Tibial nerve (tissue), 3 donors: ENCODE results near the gene HDDC3.

Source experiments
- POLR2A ChIP-seq, 2 donors: fragments of 450-650 bp; IDR thresholded peaks; one replicate each; pipeline ENCODE4 v1.6.1; 2017; ENCODE audit warnings: antibody characterized with exemption in 2 of 2, mild to moderate bottlenecking in 2 of 2, moderate library complexity in 2 of 2
- TF ChIP-seq, protein P1 (sequence below), 5 experiments: fragments of 200-600 bp in 3 of 5; fragments of 450-650 bp in 2 of 5; sonication (generic) in 3 of 5; IDR thresholded peaks; one replicate each; pipeline ENCODE4 v1.5.1; 2016 to 2019; ENCODE audit warnings: antibody characterized with exemption in 5 of 5, mild to moderate bottlenecking in 3 of 5, moderate library complexity in 2 of 5

DNA sequence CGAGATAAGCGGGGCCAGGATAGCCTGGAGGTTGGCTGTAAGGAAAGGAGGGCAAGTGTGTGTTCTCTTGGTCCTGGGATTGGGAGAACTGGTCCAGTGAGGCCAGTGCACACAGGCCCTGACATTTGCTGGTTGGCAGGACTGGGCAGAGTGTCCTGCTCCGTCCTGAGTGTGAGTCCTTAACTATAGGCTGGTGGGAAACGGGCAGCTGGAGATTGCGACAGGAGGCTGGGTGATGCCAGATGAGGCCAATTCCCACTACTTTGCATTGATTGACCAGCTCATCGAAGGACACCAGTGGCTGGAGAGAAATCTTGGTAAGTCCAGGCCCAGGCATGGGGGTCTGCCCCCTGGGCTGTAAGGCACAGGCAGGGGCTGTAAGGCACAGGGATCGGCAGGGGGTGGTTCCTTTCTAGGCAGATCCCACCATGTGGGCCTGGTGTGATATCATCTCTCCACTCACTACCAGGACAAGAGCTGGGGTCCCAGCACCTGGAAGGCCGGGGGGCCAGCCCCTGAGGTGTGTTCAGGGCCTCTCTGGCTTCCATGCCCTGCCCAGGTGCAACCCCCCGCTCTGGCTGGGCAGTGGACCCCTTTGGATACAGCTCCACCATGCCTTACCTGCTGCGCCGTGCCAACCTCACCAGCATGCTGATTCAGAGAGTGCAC is 26.0 kb downstream of the HDDC3 start:
- TF ChIP-seq, protein P1, sequence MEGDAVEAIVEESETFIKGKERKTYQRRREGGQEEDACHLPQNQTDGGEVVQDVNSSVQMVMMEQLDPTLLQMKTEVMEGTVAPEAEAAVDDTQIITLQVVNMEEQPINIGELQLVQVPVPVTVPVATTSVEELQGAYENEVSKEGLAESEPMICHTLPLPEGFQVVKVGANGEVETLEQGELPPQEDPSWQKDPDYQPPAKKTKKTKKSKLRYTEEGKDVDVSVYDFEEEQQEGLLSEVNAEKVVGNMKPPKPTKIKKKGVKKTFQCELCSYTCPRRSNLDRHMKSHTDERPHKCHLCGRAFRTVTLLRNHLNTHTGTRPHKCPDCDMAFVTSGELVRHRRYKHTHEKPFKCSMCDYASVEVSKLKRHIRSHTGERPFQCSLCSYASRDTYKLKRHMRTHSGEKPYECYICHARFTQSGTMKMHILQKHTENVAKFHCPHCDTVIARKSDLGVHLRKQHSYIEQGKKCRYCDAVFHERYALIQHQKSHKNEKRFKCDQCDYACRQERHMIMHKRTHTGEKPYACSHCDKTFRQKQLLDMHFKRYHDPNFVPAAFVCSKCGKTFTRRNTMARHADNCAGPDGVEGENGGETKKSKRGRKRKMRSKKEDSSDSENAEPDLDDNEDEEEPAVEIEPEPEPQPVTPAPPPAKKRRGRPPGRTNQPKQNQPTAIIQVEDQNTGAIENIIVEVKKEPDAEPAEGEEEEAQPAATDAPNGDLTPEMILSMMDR (IDR thresholded peaks at IDR 0.05), result no peak
- no peak for TF ChIP-seq POLR2A (IDR thresholded peaks at IDR 0.05)
